ENCODE measurements around the gene TMEM174.

TMEM174 gene
- total RNA-seq = 0 reads per million in 3 donors

DNA sequence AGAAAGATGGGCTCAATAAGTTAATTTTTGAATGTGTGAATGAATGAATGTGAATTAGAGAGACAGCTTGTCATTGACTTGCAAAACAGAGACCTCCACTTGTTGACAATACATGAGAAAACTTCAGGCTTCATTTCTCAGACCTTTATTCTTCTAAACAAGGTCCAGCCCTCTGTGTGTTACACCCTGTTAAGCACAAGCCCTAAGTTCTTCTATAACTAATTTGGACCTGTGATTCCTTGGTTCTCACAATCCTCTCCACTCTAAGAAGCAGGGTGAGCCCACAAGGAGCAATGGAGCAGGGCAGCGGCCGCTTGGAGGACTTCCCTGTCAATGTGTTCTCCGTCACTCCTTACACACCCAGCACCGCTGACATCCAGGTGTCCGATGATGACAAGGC lies at the start of gene TMEM174:
Gene TMEM174 (plus strand): TSS at position 243 of the 400 bp plus-strand sequence. CDS start 51 bp downstream, at position 294.
- Histone ChIP-seq H3K36me3 (ENCODE audit: control insufficient read depth, insufficient read depth, low read length) (no peaks in the 10 kb centered on the region), H3K4me3 (ENCODE audit: insufficient read depth, low read depth, low read length, poor library complexity, severe bottlenecking) (no peak within 1 kb of the TSS), H3K9me3 (ENCODE audit: control insufficient read depth, low read length) (no peaks in the 10 kb centered on the region), H3K27ac (ENCODE audit: insufficient read depth, low read length, poor library complexity, severe bottlenecking) (no peak within 1 kb of the TSS), H3K4me1 (ENCODE audit: control insufficient read depth, insufficient read depth, low read length, poor library complexity, severe bottlenecking) (no peaks in the 10 kb centered on the region), H3K27me3 (replicated peaks; ENCODE audit: control insufficient read depth, insufficient read depth, low read length, poor library complexity, severe bottlenecking) (peaks cover 4% of the 10 kb centered on the region)
- no peak for DNase-seq

DNA sequence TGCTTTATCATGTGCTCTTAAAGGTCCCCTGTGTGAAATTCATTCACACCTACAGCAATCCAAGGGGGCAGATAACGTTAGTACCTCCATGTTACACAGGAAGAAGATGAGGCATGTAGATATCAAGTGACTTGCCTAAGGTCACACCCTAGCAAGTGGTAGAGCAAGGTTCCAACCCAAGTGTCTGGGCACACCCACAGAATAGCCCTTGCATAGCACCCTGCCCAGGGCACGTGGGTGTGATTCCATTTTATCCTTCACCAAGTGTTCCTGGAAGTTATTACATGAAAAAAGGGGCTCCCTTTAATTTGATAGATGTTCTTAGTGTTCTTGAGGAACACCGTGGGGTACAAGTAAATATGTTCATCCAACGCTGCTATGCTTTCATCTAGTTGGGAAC lies 47.7 kb upstream of the TMEM174 start:
- Histone ChIP-seq H3K36me3 (ENCODE audit: control insufficient read depth, insufficient read depth, low read length) (no peaks in the 10 kb centered on the region), H3K27me3 (replicated peaks; ENCODE audit: control insufficient read depth, insufficient read depth, low read length, poor library complexity, severe bottlenecking) (peaks cover 9% of the 10 kb centered on the region), H3K4me3 (ENCODE audit: insufficient read depth, low read depth, low read length, poor library complexity, severe bottlenecking) (no peak overlapping the region), H3K4me1 (ENCODE audit: control insufficient read depth, insufficient read depth, low read length, poor library complexity, severe bottlenecking) (peaks cover 5% of the 10 kb centered on the region), H3K9me3 (ENCODE audit: control insufficient read depth, low read length) (no peaks in the 10 kb centered on the region), H3K27ac (ENCODE audit: insufficient read depth, low read length, poor library complexity, severe bottlenecking) (no peak overlapping the region)
- no peak for DNase-seq

GRCh38 chr5:73126381-73126780 lies 46.6 kb upstream of the TMEM174 start:
- peaks cover 5% of the 10 kb centered on the region for H3K27me3 ChIP-seq (replicated peaks; ENCODE audit: control insufficient read depth, insufficient read depth, low read length, poor library complexity, severe bottlenecking)
- no peak overlapping the region for H3K4me3 ChIP-seq (ENCODE audit: insufficient read depth, low read depth, low read length, poor library complexity, severe bottlenecking)
- H3K4me1 ChIP-seq (ENCODE audit: control insufficient read depth, insufficient read depth, low read length, poor library complexity, severe bottlenecking) = peaks cover 2% of the 10 kb centered on the region
- DNase-seq = no peak
- H3K27ac ChIP-seq (ENCODE audit: insufficient read depth, low read length, poor library complexity, severe bottlenecking) = no peak overlapping the region
- H3K36me3 ChIP-seq (ENCODE audit: control insufficient read depth, insufficient read depth, low read length) = no peaks in the 10 kb centered on the region
- no peaks in the 10 kb centered on the region for H3K9me3 ChIP-seq (ENCODE audit: control insufficient read depth, low read length)

DNA sequence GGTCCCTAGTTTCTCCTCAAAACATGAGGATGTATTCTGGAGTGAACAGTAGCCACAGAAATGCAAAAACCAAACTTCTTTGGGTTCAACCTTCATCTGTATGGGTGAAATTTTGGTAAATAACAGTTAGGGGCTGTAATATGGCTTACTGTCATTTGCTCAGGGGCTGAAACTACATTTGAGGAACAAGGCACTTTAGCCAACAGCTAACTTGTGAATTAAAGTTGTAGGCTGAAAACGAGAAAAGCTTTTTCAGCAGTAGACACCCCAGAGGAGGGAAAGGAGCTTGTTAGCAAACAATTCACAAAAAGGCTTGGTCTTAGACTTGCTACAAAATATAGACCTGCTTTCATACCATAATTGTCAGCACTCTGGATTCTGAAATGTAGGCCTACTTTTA lies 46.0 kb upstream of the TMEM174 start:
- H3K4me3 ChIP-seq (ENCODE audit: insufficient read depth, low read depth, low read length, poor library complexity, severe bottlenecking) = no peak overlapping the region
- peaks cover 2% of the 10 kb centered on the region for H3K4me1 ChIP-seq (ENCODE audit: control insufficient read depth, insufficient read depth, low read length, poor library complexity, severe bottlenecking)
- no peaks in the 10 kb centered on the region for H3K9me3 ChIP-seq (ENCODE audit: control insufficient read depth, low read length)
- no peak overlapping the region for H3K27ac ChIP-seq (ENCODE audit: insufficient read depth, low read length, poor library complexity, severe bottlenecking)
- DNase-seq = no peak
- no peaks in the 10 kb centered on the region for H3K36me3 ChIP-seq (ENCODE audit: control insufficient read depth, insufficient read depth, low read length)
- H3K27me3 ChIP-seq (replicated peaks; ENCODE audit: control insufficient read depth, insufficient read depth, low read length, poor library complexity, severe bottlenecking) = no peaks in the 10 kb centered on the region

DNA sequence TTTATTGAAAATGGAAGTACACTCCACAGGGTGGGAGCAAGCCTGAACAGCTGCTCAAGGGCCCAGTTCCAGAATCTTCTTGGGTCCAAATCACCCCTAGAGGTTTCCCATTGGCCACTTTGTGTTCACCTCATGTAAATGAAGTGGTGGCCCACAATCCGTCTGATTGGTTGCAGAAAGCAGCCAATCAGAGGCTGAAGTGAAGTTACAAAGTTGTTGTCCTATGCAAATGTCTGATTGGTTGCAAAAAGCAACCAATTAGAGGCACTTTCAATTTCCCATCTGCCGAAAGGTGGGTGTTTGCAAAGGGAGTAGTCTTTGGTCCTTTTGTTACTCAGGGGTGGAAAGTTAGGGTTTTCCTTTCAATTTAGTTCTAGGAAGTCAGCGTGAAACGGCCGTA lies 43.9 kb upstream of the TMEM174 start:
- Histone ChIP-seq H3K36me3 (ENCODE audit: control insufficient read depth, insufficient read depth, low read length) (no peaks in the 10 kb centered on the region), H3K27ac (ENCODE audit: insufficient read depth, low read length, poor library complexity, severe bottlenecking) (no peak overlapping the region), H3K4me1 (ENCODE audit: control insufficient read depth, insufficient read depth, low read length, poor library complexity, severe bottlenecking) (no peaks in the 10 kb centered on the region), H3K27me3 (replicated peaks; ENCODE audit: control insufficient read depth, insufficient read depth, low read length, poor library complexity, severe bottlenecking) (no peaks in the 10 kb centered on the region), H3K9me3 (ENCODE audit: control insufficient read depth, low read length) (no peaks in the 10 kb centered on the region), H3K4me3 (ENCODE audit: insufficient read depth, low read depth, low read length, poor library complexity, severe bottlenecking) (no peak overlapping the region)
- DNase-seq = no peak

DNA sequence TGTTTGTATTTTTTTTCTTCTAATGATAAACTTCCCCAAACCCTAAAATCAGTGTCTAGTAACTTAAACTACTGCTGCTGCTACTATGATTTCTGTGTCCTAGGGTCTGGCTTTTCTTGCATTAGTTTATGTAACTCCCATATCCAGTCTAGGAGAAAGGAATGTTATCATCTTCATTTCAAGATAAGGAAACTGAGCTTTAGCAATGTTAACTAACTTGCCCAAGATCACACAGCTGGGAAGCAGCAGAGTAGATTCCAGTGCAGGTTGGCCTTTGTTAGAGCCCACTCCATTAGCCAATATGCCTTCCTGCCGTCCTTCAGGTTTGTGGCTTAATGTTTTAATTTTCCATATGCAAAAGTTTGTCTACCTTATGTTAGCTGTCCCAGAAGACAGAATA lies 42.2 kb upstream of the TMEM174 start:
- H3K27me3 ChIP-seq (replicated peaks; ENCODE audit: control insufficient read depth, insufficient read depth, low read length, poor library complexity, severe bottlenecking) = no peaks in the 10 kb centered on the region
- DNase-seq = no peak
- no peak overlapping the region for H3K27ac ChIP-seq (ENCODE audit: insufficient read depth, low read length, poor library complexity, severe bottlenecking)
- H3K36me3 ChIP-seq (ENCODE audit: control insufficient read depth, insufficient read depth, low read length) = no peaks in the 10 kb centered on the region
- no peaks in the 10 kb centered on the region for H3K9me3 ChIP-seq (ENCODE audit: control insufficient read depth, low read length)
- H3K4me3 ChIP-seq (ENCODE audit: insufficient read depth, low read depth, low read length, poor library complexity, severe bottlenecking) = no peak overlapping the region
- no peaks in the 10 kb centered on the region for H3K4me1 ChIP-seq (ENCODE audit: control insufficient read depth, insufficient read depth, low read length, poor library complexity, severe bottlenecking)

DNA sequence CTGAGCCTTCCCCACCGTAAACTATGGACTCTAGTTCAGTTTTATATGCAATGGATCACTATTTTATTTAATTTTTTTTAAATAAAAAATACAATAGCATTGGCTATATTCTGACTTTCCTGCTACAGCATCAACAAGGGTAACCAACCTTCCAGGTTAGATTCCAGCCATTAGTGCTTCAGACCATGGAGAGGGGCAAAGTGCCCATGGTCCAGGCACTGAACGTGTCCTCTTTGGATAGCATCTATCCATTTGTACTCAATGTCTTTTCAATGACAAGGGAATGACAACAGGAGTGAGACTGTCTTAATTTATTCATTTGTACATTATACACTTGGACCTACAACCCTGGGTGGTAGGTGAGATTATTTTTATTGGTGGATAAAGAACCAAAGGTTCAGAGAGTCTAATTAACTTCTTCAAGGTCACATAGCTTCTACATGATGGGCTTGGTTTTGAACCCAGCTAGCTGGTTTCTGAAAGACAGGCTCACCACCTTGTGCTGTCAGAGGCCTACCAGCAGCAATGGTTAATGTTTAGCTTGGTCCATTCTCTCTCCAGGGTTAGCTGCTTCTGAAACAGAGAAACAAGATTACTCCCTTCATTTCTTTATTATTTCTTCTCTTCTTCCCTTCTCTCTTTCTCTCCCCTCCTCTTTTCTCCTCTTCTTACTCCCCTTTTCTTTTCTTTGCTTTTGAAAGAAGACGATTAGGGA lies 41.1 kb upstream of the TMEM174 start:
- Histone ChIP-seq H3K27me3 (replicated peaks; ENCODE audit: control insufficient read depth, insufficient read depth, low read length, poor library complexity, severe bottlenecking) (peaks cover 6% of the 10 kb centered on the region), H3K9me3 (ENCODE audit: control insufficient read depth, low read length) (no peaks in the 10 kb centered on the region)

GRCh38 chr5:73132759-73133158 lies 40.2 kb upstream of the TMEM174 start:
- no peaks in the 10 kb centered on the region for H3K4me1 ChIP-seq (ENCODE audit: control insufficient read depth, insufficient read depth, low read length, poor library complexity, severe bottlenecking)
- no peaks in the 10 kb centered on the region for H3K36me3 ChIP-seq (ENCODE audit: control insufficient read depth, insufficient read depth, low read length)
- DNase-seq = no peak
- H3K9me3 ChIP-seq (ENCODE audit: control insufficient read depth, low read length) = no peaks in the 10 kb centered on the region
- peaks cover 6% of the 10 kb centered on the region for H3K27me3 ChIP-seq (replicated peaks; ENCODE audit: control insufficient read depth, insufficient read depth, low read length, poor library complexity, severe bottlenecking)
- H3K27ac ChIP-seq (ENCODE audit: insufficient read depth, low read length, poor library complexity, severe bottlenecking) = no peak overlapping the region
- no peak overlapping the region for H3K4me3 ChIP-seq (ENCODE audit: insufficient read depth, low read depth, low read length, poor library complexity, severe bottlenecking)

More for the DNA sequence above, 41.1 kb upstream of the TMEM174 start:
- Histone ChIP-seq H3K4me1 (ENCODE audit: control insufficient read depth, insufficient read depth, low read length, poor library complexity, severe bottlenecking) (no peaks in the 10 kb centered on the region), H3K27ac (ENCODE audit: insufficient read depth, low read length, poor library complexity, severe bottlenecking) (no peak overlapping the region), H3K4me3 (ENCODE audit: insufficient read depth, low read depth, low read length, poor library complexity, severe bottlenecking) (no peak overlapping the region), H3K36me3 (ENCODE audit: control insufficient read depth, insufficient read depth, low read length) (no peaks in the 10 kb centered on the region)
- DNase-seq = no peak

DNA sequence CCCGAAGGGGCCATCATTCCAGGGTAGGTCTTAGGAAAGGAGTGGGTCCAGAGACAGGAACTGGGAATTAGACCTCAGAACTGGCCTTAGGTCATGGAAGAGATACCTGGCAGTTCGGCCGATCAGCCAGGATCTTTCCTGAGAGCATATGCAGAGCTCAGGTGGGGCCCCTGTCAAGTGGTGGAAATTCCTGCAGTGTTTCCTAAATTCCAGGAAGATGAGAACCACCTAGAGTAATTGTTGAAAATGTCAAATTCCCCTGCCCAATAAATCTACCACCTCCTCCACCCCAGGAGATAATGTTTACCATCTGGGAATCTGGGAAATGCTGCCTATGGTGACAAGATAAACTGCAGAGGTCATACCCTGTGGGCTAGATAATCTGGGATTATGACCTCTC lies 38.0 kb upstream of the TMEM174 start:
- Histone ChIP-seq H3K27me3 (replicated peaks; ENCODE audit: control insufficient read depth, insufficient read depth, low read length, poor library complexity, severe bottlenecking) (peaks cover 6% of the 10 kb centered on the region), H3K9me3 (ENCODE audit: control insufficient read depth, low read length) (no peaks in the 10 kb centered on the region), H3K36me3 (ENCODE audit: control insufficient read depth, insufficient read depth, low read length) (no peaks in the 10 kb centered on the region), H3K4me3 (ENCODE audit: insufficient read depth, low read depth, low read length, poor library complexity, severe bottlenecking) (no peak overlapping the region), H3K27ac (ENCODE audit: insufficient read depth, low read length, poor library complexity, severe bottlenecking) (no peak overlapping the region), H3K4me1 (ENCODE audit: control insufficient read depth, insufficient read depth, low read length, poor library complexity, severe bottlenecking) (no peaks in the 10 kb centered on the region)
- DNase-seq = no peak

GRCh38 chr5:73135429-73136054 lies 37.5 kb upstream of the TMEM174 start:
- DNase-seq = no peak
- Histone ChIP-seq H3K4me3 (ENCODE audit: insufficient read depth, low read depth, low read length, poor library complexity, severe bottlenecking) (no peak overlapping the region), H3K27me3 (replicated peaks; ENCODE audit: control insufficient read depth, insufficient read depth, low read length, poor library complexity, severe bottlenecking) (peaks cover 6% of the 10 kb centered on the region), H3K4me1 (ENCODE audit: control insufficient read depth, insufficient read depth, low read length, poor library complexity, severe bottlenecking) (no peaks in the 10 kb centered on the region), H3K27ac (ENCODE audit: insufficient read depth, low read length, poor library complexity, severe bottlenecking) (no peak overlapping the region), H3K9me3 (ENCODE audit: control insufficient read depth, low read length) (no peaks in the 10 kb centered on the region), H3K36me3 (ENCODE audit: control insufficient read depth, insufficient read depth, low read length) (no peaks in the 10 kb centered on the region)
